Activated CD8-positive, alpha-beta memory T cell treated with anti-CD3 and anti-CD28 coated beads for 36 hours (primary cell): ENCODE results near the gene TRAPPC8. TPM values are rescaled to one million over a fixed set of nuclear protein-coding genes. Genes with fewer than 3 reads are reported as not detected.
"Not testable (repeated sequence)": the region's sequence is repeated elsewhere in the genome, so short reads cannot be mapped to it uniquely, and the experiment has no call there.

ENCODE experiments used
- CTCF ChIA-PET: fragments of 350-600 bp; sonication (Branson Sonifier 250); formaldehyde crosslinking; loops from one replicate; lab custom pipeline; 2021; ENCODE audit warnings: antibody characterized with exemption; lab: Charles Lee
- POLR2A ChIA-PET: fragments of 350-600 bp; sonication (Branson Sonifier 250); formaldehyde crosslinking; loops from one replicate; lab custom pipeline; 2021; ENCODE audit warnings: antibody characterized with exemption; lab: Charles Lee
- total RNA-seq, 2 experiments: library from RNA; stranded (reverse); gene quantifications; one replicate each; pipeline ENCODE4 v1.2.3, GENCODE V29; 2021

TRAPPC8 gene
- 10 to 100 TPM; 28.7 to 29.0 TPM for total RNA-seq

GRCh38 chr18:31942999-31943877 lies at the start of gene TRAPPC8:
TRAPPC8 (minus strand) TSS chr18:31943128; CDS start chr18:31942764, 364 bp downstream.
- ChIA-PET CTCF (interaction anchor here (0.6 to 1.8 kb wide), 9 partner anchors 11 to 153 kb away, joined by 3 to 10 read pairs (median 4); partner anchors contain the start of gene RNF125), POLR2A (interaction anchor here (0.8 to 2.1 kb wide), 4 partner anchors 76 to 149 kb away, joined by 4 to 25 read pairs (median 9); partner anchors contain the start of genes RNF125 and RNF138)

GRCh38 chr18:31990823-31991222 lies 47.9 kb upstream of the TRAPPC8 start:
- CTCF ChIA-PET = no interaction called here

GRCh38 chr18:31983976-31984375 lies 41.0 kb upstream of the TRAPPC8 start:
- ChIA-PET POLR2A (no interaction called here), CTCF (no interaction called here)

More at GRCh38 chr18:31990823-31991222, 47.9 kb upstream of the TRAPPC8 start:
- POLR2A ChIA-PET = interaction anchor here (0.7 kb wide), 1 partner anchor 444 kb away, joined by 7 read pairs; no protein-coding TSS in a partner anchor

- CTCF ChIA-PET = no interaction called here
- POLR2A ChIA-PET = no interaction called here
Observed at GRCh38 chr18:31983020-31983419, 40.1 kb upstream of the TRAPPC8 start.

- POLR2A ChIA-PET = no interaction called here
- CTCF ChIA-PET = no interaction called here
Observed at GRCh38 chr18:31980863-31981262, 37.9 kb upstream of the TRAPPC8 start.

GRCh38 chr18:31979714-31980113 lies 36.8 kb upstream of the TRAPPC8 start:
- POLR2A ChIA-PET = no interaction called here
- CTCF ChIA-PET = no interaction called here

GRCh38 chr18:31978616-31979015 lies 35.7 kb upstream of the TRAPPC8 start:
- ChIA-PET POLR2A (no interaction called here), CTCF (no interaction called here)

- CTCF ChIA-PET = interaction anchor here (0.6 to 1.6 kb wide), 4 partner anchors 10 to 348 kb away, joined by 3 to 6 read pairs (median 4); no protein-coding TSS in a partner anchor
- POLR2A ChIA-PET = no interaction called here
Observed at GRCh38 chr18:31977270-31977872, 34.4 kb upstream of the TRAPPC8 start.

GRCh38 chr18:31976242-31976641 lies 33.3 kb upstream of the TRAPPC8 start:
- ChIA-PET POLR2A (no interaction called here), CTCF (interaction anchor here (0.6 to 1.5 kb wide), 3 partner anchors 29 to 189 kb away, joined by 3 to 4 read pairs (median 4); partner anchors contain the start of gene TRAPPC8)

- CTCF ChIA-PET = no interaction called here
- POLR2A ChIA-PET = no interaction called here
Observed at GRCh38 chr18:31973929-31974546, 31.1 kb upstream of the TRAPPC8 start.

- ChIA-PET POLR2A (no interaction called here), CTCF (no interaction called here)
Observed at GRCh38 chr18:31970617-31971016, 27.7 kb upstream of the TRAPPC8 start.

GRCh38 chr18:31965316-31965970 lies 22.5 kb upstream of the TRAPPC8 start:
- ChIA-PET POLR2A (no interaction called here), CTCF (no interaction called here)

GRCh38 chr18:31957728-31958127 lies 14.8 kb upstream of the TRAPPC8 start:
- POLR2A ChIA-PET = no interaction called here
- CTCF ChIA-PET = interaction anchor here (2.2 kb wide), 1 partner anchor 15 kb away, joined by 5 read pairs; the partner anchor contains the start of gene TRAPPC8

GRCh38 chr18:31954349-31954748 lies 11.4 kb upstream of the TRAPPC8 start:
- ChIA-PET POLR2A (no interaction called here), CTCF (interaction anchor here (0.7 to 1.2 kb wide), 2 partner anchors 12 to 121 kb away, joined by 3 to 4 read pairs; partner anchors contain the start of gene TRAPPC8)

GRCh38 chr18:31953699-31954098 lies 10.8 kb upstream of the TRAPPC8 start:
- POLR2A ChIA-PET = not testable (repeated sequence)
- CTCF ChIA-PET = interaction anchor here (1.2 kb wide), 1 partner anchor 11 kb away, joined by 3 read pairs; the partner anchor contains the start of gene TRAPPC8

- ChIA-PET POLR2A (no interaction called here), CTCF (interaction anchor here (1.8 kb wide), 1 partner anchor 12 kb away, joined by 4 read pairs; no protein-coding TSS in a partner anchor)
Observed at GRCh38 chr18:31952223-31952622, 9.3 kb upstream of the TRAPPC8 start.

GRCh38 chr18:31950583-31950982 lies 7.7 kb upstream of the TRAPPC8 start:
- ChIA-PET POLR2A (no interaction called here), CTCF (no interaction called here)

GRCh38 chr18:31948349-31948748 lies 5.4 kb upstream of the TRAPPC8 start:
- CTCF ChIA-PET, POLR2A ChIA-PET: not testable (repeated sequence)
